ENCODE data around the gene KRT78. TPM values are rescaled to one million over a fixed set of nuclear protein-coding genes. Genes with fewer than 3 reads are reported as not detected.

The KRT78 gene
- total and polyA plus RNA-seq, 9 of the 15 experiments (the other 6 are each of a cell fraction or from before 2014, with no cell fraction given), result not detected

- TF ChIP-seq ZNF699 (CRISPR knock-in tag; IDR thresholded peaks at IDR 0.05; ENCODE audit: insufficient replicate concordance), result no peak
- no peak; the same call in 1 of the 2 replicates for TF ChIP-seq TRIM28 (IDR thresholded peaks at IDR 0.05)
- TF ChIP-seq ZBTB11 (CRISPR knock-in tag; IDR thresholded peaks at IDR 0.05), result no peak
- TF ChIP-seq ZC3H4 (CRISPR knock-in tag; IDR thresholded peaks at IDR 0.05; ENCODE audit: borderline replicate concordance), result no peak
- TF ChIP-seq SNAPC5 (CRISPR knock-in tag; IDR thresholded peaks at IDR 0.05), result no peak
- no peak for TF ChIP-seq L3MBTL2 (IDR thresholded peaks at IDR 0.05)
- no peak for TF ChIP-seq POLR2G (IDR thresholded peaks at IDR 0.05; ENCODE audit: low read depth, low read length)
- TF ChIP-seq ZNF311 (CRISPR knock-in tag; IDR thresholded peaks at IDR 0.05), result no peak
- TF ChIP-seq ZNF79 (CRISPR knock-in tag; IDR thresholded peaks at IDR 0.05; ENCODE audit: low read depth), result no peak
- no peak for TF ChIP-seq ZBTB33 (CRISPR knock-in tag; IDR thresholded peaks at IDR 0.05)
- no peak for TF ChIP-seq CHD4 (IDR thresholded peaks at IDR 0.05; ENCODE audit: insufficient read depth, insufficient replicate concordance, low read depth, low read length, poor library complexity, severe bottlenecking)
- TF ChIP-seq BCOR (IDR thresholded peaks at IDR 0.05), result peak; percentile 75; the same call in 1 of the 2 replicates
- TF ChIP-seq OTX1 (CRISPR knock-in tag; IDR thresholded peaks at IDR 0.05), result 0 out of 2 replicates have a peak, but pooled peaks have one; percentile 10
- TF ChIP-seq ZSCAN32 (CRISPR knock-in tag; IDR thresholded peaks at IDR 0.05), result no peak
- TF ChIP-seq ZNF24 (IDR thresholded peaks at IDR 0.05), result no peak
- TF ChIP-seq SMAD4 (CRISPR knock-in tag; conservative IDR thresholded peaks at IDR 0.05), result no peak; the same call in 1 of the 2 replicates
- TF ChIP-seq FOXP4 (CRISPR knock-in tag; IDR thresholded peaks at IDR 0.05; ENCODE audit: borderline replicate concordance), result no peak
- peak; percentile 50 for TF ChIP-seq NFRKB (IDR thresholded peaks at IDR 0.05; ENCODE audit: low read depth)
- TF ChIP-seq MCM3 (IDR thresholded peaks at IDR 0.05), result no peak
Measured at GRCh38 chr12:52874573-52875435, 26.0 kb upstream of the KRT78 start (continued).

All from K562 (cell line).